HepG2 (cell line): ENCODE data around the gene RPL5. TPM values are rescaled to one million over a fixed set of nuclear protein-coding genes. Genes with fewer than 3 reads are reported as not detected.

Experiments
- ATAC-seq: fragments of 200-7000 bp; cut with Tn5 transposase; 3 replicates; pipeline ENCODE4 v1.9.1; 2020; ENCODE audit warnings: mild to moderate bottlenecking, moderate library complexity
- BruUV-seq: library from RNA; stranded (reverse); fragments of 400-500 nt; replicated peaks from 2 replicates; lab custom pipeline; 2021; lab: Mats Ljungman, UMichigan
- CTCF ChIA-PET: fragments of 300-600 bp; formaldehyde crosslinking; extraction: SDS; loops from one replicate; lab custom pipeline; 2021; ENCODE audit warnings: low total read pairs, inconsistent platforms, low intra/inter-chr PET ratio; lab: Yijun Ruan, JAX
- POLR2A ChIA-PET: fragments of 350-600 bp; sonication (Branson Sonifier 250); formaldehyde crosslinking; loops from one replicate; lab custom pipeline; 2020; ENCODE audit warnings: antibody characterized with exemption, inconsistent platforms; lab: Yijun Ruan, JAX
- DNase-seq: peaks from one replicate; pipeline ENCODE4 v3.0.0-alpha.2; 2015; ENCODE audit warnings: low spot score
- FAIRE-seq: peaks from 3 replicates; lab custom pipeline; 2011; peaks lifted over from hg19 to GRCh38; lab: Jason Lieb, UNC
- H2AFZ ChIP-seq: one replicate; pipeline ENCODE4 v1.6.1; 2011; ENCODE audit warnings: low read length, inconsistent platforms
- H3K27ac ChIP-seq: fragments of 300-600 bp; 3 replicates; pipeline ENCODE4 v1.8.0; 2011; ENCODE audit warnings: mixed run types, mild to moderate bottlenecking, mixed read lengths, low read length, inconsistent platforms; ENCODE audit not compliant: insufficient read depth; ENCODE audit errors: extremely low read length
- H3K27me3 ChIP-seq, 2 experiments: fragments of 200-600 bp in 1 of 2; 2 replicates in 1 of 2; 3 replicates in 1 of 2; pipeline versions ENCODE4 v1.6.0 to v1.8.0; 2011; ENCODE audit warnings: low read length in 2 of 2, mild to moderate bottlenecking in 2 of 2, moderate library complexity in 2 of 2, inconsistent platforms in 1 of 2; ENCODE audit not compliant: insufficient read depth in 2 of 2, control insufficient read depth in 1 of 2
- H3K36me3 ChIP-seq, 2 experiments: fragments of 200-600 bp in 1 of 2; replicated peaks in 1 of 2; 2 replicates in 1 of 2; 3 replicates in 1 of 2; pipeline versions ENCODE4 v1.5.1 to v1.8.0; 2011; ENCODE audit warnings: low read length in 2 of 2, inconsistent platforms in 1 of 2; ENCODE audit not compliant: insufficient read depth in 2 of 2, control insufficient read depth in 1 of 2
- H3K4me1 ChIP-seq: 2 replicates; pipeline ENCODE4 v1.5.1; 2012; ENCODE audit warnings: low read length, inconsistent platforms; ENCODE audit not compliant: insufficient read depth
- H3K4me2 ChIP-seq: 2 replicates; pipeline ENCODE4 v1.6.0; 2011; ENCODE audit warnings: low read depth, low read length, inconsistent platforms
- H3K4me3 ChIP-seq, 3 experiments: fragments of 200-600 bp in 1 of 3; sonication (generic), shearing (Covaris generic) in 1 of 3; replicated peaks in 1 of 3; 2 replicates each; pipeline ENCODE4 v1.5.1; 2011 to 2016; ENCODE audit warnings: low read length in 3 of 3, inconsistent platforms in 2 of 3, low read depth in 2 of 3, mild to moderate bottlenecking in 2 of 3, control low read depth in 1 of 3, mixed read lengths in 1 of 3; ENCODE audit not compliant: insufficient read depth in 1 of 3
- H3K79me2 ChIP-seq: one replicate; pipeline ENCODE4 v1.6.1; 2011; ENCODE audit warnings: low read length, inconsistent platforms; ENCODE audit not compliant: insufficient read depth
- H3K9ac ChIP-seq: 2 replicates; pipeline ENCODE4 v1.6.0; 2011; ENCODE audit warnings: mild to moderate bottlenecking, low read depth, low read length, inconsistent platforms; ENCODE audit not compliant: insufficient read depth
- H3K9me3 ChIP-seq: 2 replicates; pipeline ENCODE4 v1.5.1; 2012; ENCODE audit warnings: mild to moderate bottlenecking, low read length
- H4K20me1 ChIP-seq: 2 replicates; pipeline ENCODE4 v1.6.0; 2011; ENCODE audit warnings: inconsistent platforms, mild to moderate bottlenecking, low read length, moderate library complexity; ENCODE audit not compliant: insufficient read depth
- CBX1 ChIP-seq: IDR thresholded peaks from one replicate; pipeline ENCODE4 v1.6.1; 2016; ENCODE audit warnings: antibody characterized with exemption, low read depth
- ELF4 ChIP-seq: sonication (generic); formaldehyde crosslinking; IDR thresholded peaks from 2 replicates; pipeline ENCODE4 v1.5.0; 2020; ENCODE audit warnings: missing genetic modification reagents, mild to moderate bottlenecking, moderate library complexity, borderline replicate concordance
- GLMP ChIP-seq: sonication (generic); formaldehyde crosslinking; IDR thresholded peaks from 2 replicates; pipeline ENCODE4 v1.9.0; 2021; ENCODE audit warnings: missing genetic modification reagents, mild to moderate bottlenecking, borderline replicate concordance
- MAFK ChIP-seq, 2 experiments: IDR thresholded peaks in 1 of 2; conservative IDR thresholded peaks in 1 of 2; 2 replicates each; pipeline ENCODE4 v1.6.1; 2011; ENCODE audit warnings: improper control_type of control experiment in 2 of 2, low read length in 2 of 2
- MBNL3 ChIP-seq: fragments of 250-450 bp; sonication (Bioruptor Pico); conservative IDR thresholded peaks from 2 replicates; pipeline ENCODE4 v1.8.0; 2022; ENCODE audit warnings: mild to moderate bottlenecking, inconsistent platforms
- MXD4 ChIP-seq: IDR thresholded peaks from 2 replicates; pipeline ENCODE4 v1.6.1; 2016; ENCODE audit warnings: mild to moderate bottlenecking, missing biosample characterization, missing genetic modification reagents
- PTBP1 ChIP-seq: fragments of 200-400 bp; formaldehyde crosslinking; IDR thresholded peaks from 2 replicates; pipeline ENCODE4 v1.6.1; 2018; ENCODE audit warnings: low read length, low read depth; ENCODE audit not compliant: poor library complexity, severe bottlenecking
- ZBTB3 ChIP-seq: sonication (generic); formaldehyde crosslinking; IDR thresholded peaks from 2 replicates; pipeline ENCODE4 v1.4.0; 2020; ENCODE audit warnings: low read depth, mild to moderate bottlenecking, moderate library complexity, missing genetic modification reagents, borderline replicate concordance
- ZFP82 ChIP-seq: sonication (generic); formaldehyde crosslinking; IDR thresholded peaks from 2 replicates; pipeline ENCODE4 v1.5.1; 2020; ENCODE audit warnings: mild to moderate bottlenecking, missing genetic modification reagents, borderline replicate concordance
- ZNF121 ChIP-seq: sonication (generic); formaldehyde crosslinking; IDR thresholded peaks from 2 replicates; pipeline ENCODE4 v1.5.0; 2020; ENCODE audit warnings: mild to moderate bottlenecking, missing genetic modification reagents
- ZNF20 ChIP-seq: sonication (generic); formaldehyde crosslinking; IDR thresholded peaks from 2 replicates; pipeline ENCODE4 v1.4.0; 2020; ENCODE audit warnings: mild to moderate bottlenecking, moderate library complexity, missing genetic modification reagents
- ZNF235 ChIP-seq: sonication (generic); formaldehyde crosslinking; IDR thresholded peaks from 2 replicates; pipeline ENCODE4 v1.8.1; 2023; ENCODE audit warnings: mild to moderate bottlenecking, missing genetic modification reagents, borderline replicate concordance
- ZNF264 ChIP-seq: sonication (generic); formaldehyde crosslinking; IDR thresholded peaks from 2 replicates; pipeline ENCODE4 v1.4.0; 2020; ENCODE audit warnings: missing genetic modification reagents
- ZNF318 ChIP-seq: sonication (generic); formaldehyde crosslinking; IDR thresholded peaks from 2 replicates; pipeline ENCODE4 v1.4.0; 2020; ENCODE audit warnings: mild to moderate bottlenecking, missing genetic modification reagents
- ZNF547 ChIP-seq: sonication (generic); formaldehyde crosslinking; IDR thresholded peaks from 2 replicates; pipeline ENCODE4 v1.5.1; 2020; ENCODE audit warnings: mild to moderate bottlenecking, missing genetic modification reagents
- ZNF772 ChIP-seq: sonication (generic); formaldehyde crosslinking; IDR thresholded peaks from 2 replicates; pipeline ENCODE4 v1.5.0; 2020; ENCODE audit warnings: mild to moderate bottlenecking, missing genetic modification reagents
- WGBS: methylation state at CpG from one replicate; pipeline ENCODE4 v1.1.6; 2017; ENCODE audit warnings: low lambda C conversion rate; 5-methylcytosine and 5-hydroxymethylcytosine counted together
- in situ Hi-C: cut with HindIII; loops from 2 replicates; pipeline ENCODE4 v1.10.0; 2017; ENCODE audit warnings: low pct_unique_long_range_greater_than_20kb; ENCODE audit not compliant: extremely low pct_ligation_motif_present
- intact Hi-C: fragments of 100-400 bp; cut with micrococcal nuclease; formaldehyde crosslinking; loops from one replicate; pipeline ENCODE4 v1.10.0; 2022; ENCODE audit not compliant: unreplicated experiment
- polyA plus RNA-seq, 8 experiments: library from polyadenylated mRNA; depleted of rRNA in 3 of 8; stranded (reverse) in 7 of 8; unstranded in 1 of 8; fragments of >200 nt; fragmentation: Illumina TruSeq in 4 of 8; extraction: Trizol in 4 of 8; gene quantifications; 2 replicates each; pipeline versions ENCODE4 v1.2.1 to v1.2.3, GENCODE V29; 2011 to 2016; ENCODE audit warnings: low read depth in 4 of 8, missing spikeins in 1 of 8, mixed read lengths in 1 of 8; ENCODE audit not compliant: insufficient read depth in 1 of 8
- total RNA-seq, 5 experiments: library from RNA; depleted of rRNA; stranded (reverse); fragments of >200 nt; fragmentation: Illumina TruSeq; extraction: Trizol; gene quantifications; 2 replicates each; pipeline ENCODE4 v1.2.3, GENCODE V29; 2016; ENCODE audit warnings: low read depth in 1 of 5

Gene RPL5
- total and polyA plus RNA-seq, 2 of the 13 experiments (the other 11 are each of a cell fraction or from before 2014, with no cell fraction given) = 2,304 to 2,520 TPM

- CTCF ChIA-PET = no interaction called here
- no peaks in the 10 kb centered on the region for H3K79me2 ChIP-seq
- ATAC-seq (no peak), FAIRE-seq (no peak), DNase-seq (no peak)
- no TSS peak for BruUV-seq
- POLR2A ChIA-PET = no interaction called here
- H2AFZ ChIP-seq = no peak overlapping the region
- H3K4me3 ChIP-seq = no peak overlapping the region
- no peak overlapping the region for H3K4me2 ChIP-seq
- no peaks in the 10 kb centered on the region for H3K9me3 ChIP-seq
- no peaks in the 10 kb centered on the region for H3K36me3 ChIP-seq
- H3K4me1 ChIP-seq = peaks cover 17% of the 10 kb centered on the region
- intact Hi-C loops = no loop called here
- no peaks in the 10 kb centered on the region for H4K20me1 ChIP-seq
- H3K9ac ChIP-seq = no peak overlapping the region
- H3K27ac ChIP-seq = no peak overlapping the region
- no peaks in the 10 kb centered on the region for H3K27me3 ChIP-seq
- in situ Hi-C loops = no loop called here
- 52% methylated on average over 7 of the region's 7 CpGs for WGBS
- no peak for TF ChIP-seq ZNF772 (CRISPR knock-in tag)
- TF ChIP-seq ZFP82 (CRISPR knock-in tag) = no peak
- TF ChIP-seq ZBTB3 (CRISPR knock-in tag) = no peak
- no peak for TF ChIP-seq GLMP (CRISPR knock-in tag)
- TF ChIP-seq ZNF121 (CRISPR knock-in tag) = peak; percentile 46; the same call in 1 of the 2 replicates
- no peak for TF ChIP-seq MBNL3 (CRISPR knock-in tag)
- TF ChIP-seq ZNF318 (CRISPR knock-in tag) = no peak
- TF ChIP-seq MXD4 (CRISPR knock-in tag) = no peak
- no peak for TF ChIP-seq ELF4 (CRISPR knock-in tag)
- no peak for TF ChIP-seq ZNF20 (CRISPR knock-in tag)
- TF ChIP-seq ZNF235 (CRISPR knock-in tag) = no peak
- no peak for TF ChIP-seq ZNF547
- no peak for TF ChIP-seq ZNF264 (CRISPR knock-in tag)
- no peak for TF ChIP-seq CBX1
- TF ChIP-seq MAFK (conservative IDR thresholded peaks at IDR 0.05 in 1 of 2, IDR thresholded peaks at IDR 0.05 in 1 of 2; ENCODE audit: low read length in 2 of 2) = peak; percentile 68 to 81; a peak in 3 of 4 replicates
- no peak for TF ChIP-seq PTBP1
Measured at GRCh38 chr1:92803140-92803887, 28.5 kb upstream of the RPL5 start.
